GM12878 (cell line): ENCODE data around the gene RAB37. TPM values are rescaled to one million over a fixed set of nuclear protein-coding genes. Genes with fewer than 3 reads are reported as not detected.

Experiments
- ATAC-seq: fragments of 200-7000 bp; cut with Tn5 transposase; 3 replicates; pipeline ENCODE4 v1.9.1; 2020; ENCODE audit warnings: mild to moderate bottlenecking, moderate library complexity
- BruUV-seq: library from RNA; stranded (reverse); fragments of 400-500 nt; replicated peaks from 2 replicates; lab custom pipeline; 2021; lab: Mats Ljungman, UMichigan
- CTCF ChIA-PET: fragments of 300-600 bp; sonication (Branson Sonifier 250); formaldehyde crosslinking; extraction: SDS; loops from one replicate; lab custom pipeline; 2021; ENCODE audit warnings: inconsistent platforms; lab: Yijun Ruan, JAX
- POLR2A ChIA-PET: fragments of 350-600 bp; formaldehyde crosslinking; extraction: SDS; loops from one replicate; lab custom pipeline; 2021; ENCODE audit warnings: inconsistent platforms; lab: Charles Lee
- RAD21 ChIA-PET: fragments of 300-600 bp; sonication (Branson Sonifier 250); formaldehyde crosslinking; loops from one replicate; lab custom pipeline; 2023; ENCODE audit warnings: antibody characterized with exemption; ENCODE audit not compliant: unreplicated experiment; lab: Charles Lee
- SMC1A ChIA-PET: fragments of 300-600 bp; sonication (Branson Sonifier 250); formaldehyde crosslinking; loops from one replicate; lab custom pipeline; 2023; ENCODE audit not compliant: unreplicated experiment, uncharacterized antibody; lab: Charles Lee
- DNase-seq: peaks from one replicate; pipeline ENCODE4 v3.0.0-alpha.2; 2011; ENCODE audit warnings: low read depth, low spot score
- FAIRE-seq: peaks from 3 replicates; lab custom pipeline; 2011; peaks lifted over from hg19 to GRCh38; lab: Jason Lieb, UNC
- H2AFZ ChIP-seq: 2 replicates; pipeline ENCODE4 v1.6.0; 2011; ENCODE audit warnings: low read depth, low read length, control low read depth; ENCODE audit not compliant: control insufficient read depth
- H3K27ac ChIP-seq: 2 replicates; pipeline ENCODE4 v1.5.1; 2011; ENCODE audit warnings: control low read depth; ENCODE audit not compliant: control insufficient read depth, insufficient read depth
- H3K27me3 ChIP-seq, 2 experiments: replicated peaks in 1 of 2; 2 replicates each; pipeline versions ENCODE4 v1.6.0 to v1.6.1; 2011; ENCODE audit warnings: low read length in 1 of 2; ENCODE audit not compliant: control insufficient read depth in 2 of 2, insufficient read depth in 2 of 2
- H3K36me3 ChIP-seq, 2 experiments: 2 replicates each; pipeline ENCODE4 v1.5.1; 2011; ENCODE audit warnings: low read length in 1 of 2; ENCODE audit not compliant: control insufficient read depth in 2 of 2, insufficient read depth in 2 of 2
- H3K4me1 ChIP-seq: 2 replicates; pipeline ENCODE4 v1.6.1; 2011; ENCODE audit warnings: mild to moderate bottlenecking, low read length, moderate library complexity, mixed read lengths; ENCODE audit not compliant: control insufficient read depth, insufficient read depth
- H3K4me2 ChIP-seq: 2 replicates; pipeline ENCODE4 v1.6.0; 2011; ENCODE audit warnings: control low read depth; ENCODE audit not compliant: control insufficient read depth, insufficient read depth
- H3K4me3 ChIP-seq: fragments of 200-600 bp; sonication (generic); 2 replicates; pipeline ENCODE4 v1.5.1; 2016
- H3K79me2 ChIP-seq: 2 replicates; pipeline ENCODE4 v1.6.0; 2011; ENCODE audit warnings: low read length; ENCODE audit not compliant: control insufficient read depth, insufficient read depth
- H3K9ac ChIP-seq: 2 replicates; pipeline ENCODE4 v1.8.0; 2011; ENCODE audit warnings: low read length, control low read depth, mixed read lengths; ENCODE audit not compliant: control insufficient read depth, insufficient read depth
- H3K9me3 ChIP-seq: replicated peaks from 3 replicates; pipeline ENCODE4 v1.5.1; 2011; ENCODE audit warnings: mild to moderate bottlenecking, low read length; ENCODE audit not compliant: control insufficient read depth, insufficient read depth
- H4K20me1 ChIP-seq: 2 replicates; pipeline ENCODE4 v1.6.0; 2011; ENCODE audit not compliant: control insufficient read depth, insufficient read depth
- EED ChIP-seq: sonication (generic); IDR thresholded peaks from 2 replicates; pipeline ENCODE4 v1.6.1; 2016; ENCODE audit warnings: antibody characterized with exemption, low read depth
- EP300 ChIP-seq, 2 experiments: fragments of 150-350 bp in 1 of 2; IDR thresholded peaks; 2 replicates each; pipeline ENCODE4 v1.6.1; 2011 to 2012; ENCODE audit warnings: low read depth in 2 of 2, low read length in 2 of 2, borderline replicate concordance in 1 of 2, improper control_type of control experiment in 1 of 2, inconsistent platforms in 1 of 2; ENCODE audit not compliant: control insufficient read depth in 1 of 2
- HDAC6 ChIP-seq: fragments of 200-600 bp; sonication (generic); IDR thresholded peaks from one replicate; pipeline ENCODE4 v1.8.0; 2017; ENCODE audit warnings: antibody characterized with exemption; ENCODE audit not compliant: unreplicated experiment
- IKZF1 ChIP-seq: fragments of 450-650 bp; conservative IDR thresholded peaks from 2 replicates; pipeline ENCODE4 v1.6.1; 2017; ENCODE audit warnings: antibody characterized with exemption, mild to moderate bottlenecking
- IKZF2 ChIP-seq, 2 experiments: fragments of 450-650 bp; IDR thresholded peaks; 2 replicates each; pipeline ENCODE4 v1.6.1; 2017; ENCODE audit warnings: mild to moderate bottlenecking in 2 of 2, moderate library complexity in 2 of 2
- TCF7 ChIP-seq: IDR thresholded peaks from 2 replicates; pipeline ENCODE4 v1.6.1; 2014; ENCODE audit warnings: antibody characterized with exemption, borderline replicate concordance
- WGBS: methylation state at CpG from one replicate; pipeline ENCODE4 v1.1.6; 2016; ENCODE audit warnings: low lambda C conversion rate; ENCODE audit not compliant: insufficient replicate concordance, insufficient coverage; ENCODE audit errors: missing lambda C conversion rate; 5-methylcytosine and 5-hydroxymethylcytosine counted together
- in situ Hi-C: fragments of 300-500 bp; cut with MboI; formaldehyde crosslinking; loops from 9 replicates; pipeline ENCODE4 v1.14.3; 2018; ENCODE audit warnings: mixed read lengths
- intact Hi-C: fragments of 100-400 bp; cut with micrococcal nuclease; formaldehyde crosslinking; loops from one replicate; pipeline ENCODE4 v1.14.2; 2022; ENCODE audit not compliant: unreplicated experiment
- polyA plus RNA-seq, 11 experiments: library from polyadenylated mRNA; depleted of rRNA in 4 of 11; unstranded in 6 of 11; stranded (reverse) in 5 of 11; fragments of >200 nt; fragmentation: Nextera tagmentation in 4 of 11; fragmentation: Illumina TruSeq in 1 of 11; extraction: Ambion mirVana in 4 of 11; extraction: Trizol in 1 of 11; gene quantifications; 1 replicate in 1 of 11; 2 replicates in 10 of 11; pipeline versions ENCODE4 v1.2.1 to v1.2.3, GENCODE V29; 2011 to 2016; ENCODE audit warnings: inconsistent platforms in 2 of 11, missing spikeins in 2 of 11, low read depth in 1 of 11
- total RNA-seq, 4 experiments: library from RNA; depleted of rRNA in 3 of 4; stranded (reverse); fragments of >200 nt in 3 of 4; fragmentation: Illumina TruSeq in 1 of 4; extraction: Trizol in 1 of 4; gene quantifications; 2 replicates each; pipeline versions ENCODE4 v1.2.1 to v1.2.3, GENCODE V29; 2013 to 2021
- TF ChIP-seq, protein P1 (sequence below): IDR thresholded peaks from 2 replicates; pipeline ENCODE4 v1.6.1; 2012; ENCODE audit warnings: low read depth, low read length, improper control_type of control experiment

The RAB37 gene
- total and polyA plus RNA-seq, 10 of the 15 experiments (the other 5 are each of a cell fraction or from before 2014, with no cell fraction given), result 0.48 to 5.6 (median 1.7) TPM

DNA sequence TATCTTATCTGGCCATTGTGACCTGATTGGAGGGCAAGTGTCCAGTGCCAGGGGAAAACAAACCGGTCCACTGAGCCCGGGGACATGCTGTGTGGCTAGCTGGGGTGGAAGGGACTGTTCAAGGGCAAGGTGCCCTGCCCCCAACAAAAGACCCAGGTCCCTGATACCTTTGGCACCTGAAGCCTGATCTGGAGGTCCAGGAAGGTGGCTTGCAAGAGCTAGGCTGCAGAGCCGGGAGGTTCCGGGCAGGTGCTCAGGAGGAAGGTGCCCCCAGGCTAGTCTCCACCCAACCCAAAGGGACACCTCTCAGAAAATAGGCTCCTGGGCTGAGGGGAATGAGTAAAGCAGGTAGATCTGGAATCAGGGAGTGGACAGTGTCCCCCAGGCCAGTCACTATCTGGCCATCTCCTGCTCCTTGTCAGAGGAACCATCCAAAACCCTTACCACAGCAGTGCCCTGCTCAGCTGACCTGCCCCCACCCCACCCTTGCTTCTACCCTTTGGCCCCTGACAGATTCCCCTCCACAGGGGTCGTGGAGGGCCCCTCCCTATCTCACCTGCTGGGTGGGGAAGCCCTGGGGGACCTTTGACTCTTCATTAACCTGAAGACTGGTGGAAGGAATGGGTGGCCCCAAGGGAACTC is 32.9 kb downstream of the RAB37 start:
- CTCF ChIA-PET, result interaction anchor here (0.6 to 7.0 kb wide), 15 partner anchors 9 to 203 kb away, joined by 3 to 60 read pairs (median 5); partner anchors contain the start of gene RAB37
- no peak for ATAC-seq
- H3K9me3 ChIP-seq, result no peaks in the 10 kb centered on the region
- POLR2A ChIA-PET, result interaction anchor here (1.3 to 1.4 kb wide), 2 partner anchors 19 to 25 kb away, joined by 3 read pairs; no protein-coding TSS in a partner anchor
- in situ Hi-C loops, result no loop called here
- SMC1A ChIA-PET, result interaction anchor here (0.7 to 1.6 kb wide), 8 partner anchors 9 to 112 kb away, joined by 3 to 13 read pairs (median 5); no protein-coding TSS in a partner anchor
- H2AFZ ChIP-seq, result no peak overlapping the region
- no peaks in the 10 kb centered on the region; the same call in 1 of the 2 replicates for H3K79me2 ChIP-seq
- H3K4me1 ChIP-seq, result no peaks in the 10 kb centered on the region
- no peak overlapping the region for H3K4me3 ChIP-seq
- no peak overlapping the region for H3K27ac ChIP-seq
- RAD21 ChIA-PET, result interaction anchor here (1.0 to 3.8 kb wide), 5 partner anchors 11 to 122 kb away, joined by 3 to 30 read pairs (median 6); no protein-coding TSS in a partner anchor
- H3K27me3 ChIP-seq, result no peaks in the 10 kb centered on the region
- TF ChIP-seq, protein P1, sequence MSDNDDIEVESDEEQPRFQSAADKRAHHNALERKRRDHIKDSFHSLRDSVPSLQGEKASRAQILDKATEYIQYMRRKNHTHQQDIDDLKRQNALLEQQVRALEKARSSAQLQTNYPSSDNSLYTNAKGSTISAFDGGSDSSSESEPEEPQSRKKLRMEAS, result no peak
- TF ChIP-seq HDAC6, result no peak
- TF ChIP-seq EP300 (IDR thresholded peaks at IDR 0.05; ENCODE audit: borderline replicate concordance in 1 of 2, control insufficient read depth in 1 of 2, low read depth in 2 of 2, low read length in 2 of 2), result no peak
- no peak for TF ChIP-seq IKZF2 (IDR thresholded peaks at IDR 0.05)
- TF ChIP-seq TCF7, result no peak
- TF ChIP-seq EED, result no peak
- TF ChIP-seq IKZF1, result no peak
- TF ChIP-seq, all 136 proteins: peak for 0
- 77% methylated on average over 5 of the region's 5 CpGs for WGBS
- intact Hi-C loops, result no loop called here
- BruUV-seq, result no TSS peak
- DNase-seq (no peak), FAIRE-seq (no peak)
- H4K20me1 ChIP-seq, result no peaks in the 10 kb centered on the region
- H3K4me2 ChIP-seq, result no peak overlapping the region
- H3K36me3 ChIP-seq, result peaks cover 26 to 34% of the 10 kb centered on the region in 2 experiments
- no peak overlapping the region for H3K9ac ChIP-seq
